ENCODE data around the gene RPS15.

Gene RPS15

DNA sequence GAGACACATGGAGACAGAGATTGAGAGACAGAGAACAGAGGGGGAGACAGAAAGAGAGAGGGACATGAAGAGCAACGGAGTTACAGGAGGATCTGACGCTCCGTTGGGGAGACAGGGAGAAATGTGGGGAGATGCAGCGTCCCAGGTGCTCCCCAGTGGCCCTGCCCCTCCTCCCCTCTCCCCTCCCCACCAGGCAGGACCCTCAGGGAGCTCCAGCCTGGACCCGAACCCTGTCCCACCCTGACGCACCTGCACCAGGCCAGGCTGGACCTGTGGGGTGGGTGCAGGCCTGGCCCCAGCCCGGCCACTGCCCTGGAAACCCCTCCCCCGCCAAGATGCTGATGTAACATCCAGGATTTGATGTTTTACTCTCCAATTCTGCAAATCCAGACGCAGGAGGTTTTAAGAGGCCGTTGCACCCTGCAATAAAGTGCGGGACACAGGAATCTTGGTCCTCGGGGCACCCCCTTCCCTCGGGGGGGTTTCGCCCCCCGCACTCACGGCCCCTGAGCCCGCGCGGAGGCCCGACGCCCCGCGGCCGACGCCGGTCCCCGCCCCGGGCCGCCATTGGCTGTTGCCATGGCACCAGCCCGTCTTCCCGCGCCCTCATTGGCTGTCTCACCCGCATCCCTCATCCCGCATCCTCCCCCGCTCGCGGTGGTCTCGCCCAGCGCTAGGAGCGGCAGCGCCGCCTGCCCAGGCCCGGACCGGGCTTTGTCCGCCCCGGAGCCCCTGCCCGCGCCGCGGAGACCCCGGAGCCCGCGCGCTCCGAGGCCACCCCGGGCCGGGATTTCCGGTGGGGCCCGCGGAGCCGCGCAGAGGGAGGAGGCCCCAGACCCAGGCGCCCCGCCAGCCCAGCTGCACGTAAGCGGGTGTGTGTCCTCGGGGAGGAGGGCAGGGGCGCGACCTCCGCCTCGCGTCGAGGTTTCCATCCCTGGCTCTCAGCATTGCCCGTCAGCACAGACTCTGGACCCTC, 11.6 kb downstream of the RPS15 start, which contains the start of gene APC2:
TSS of gene APC2 (plus strand) at position 655 of the 976 bp plus-strand sequence. CDS start 2,881 bp downstream, outside the sequence.
- no peak within 1 kb of the TSS for H3K4me3 ChIP-seq

DNA sequence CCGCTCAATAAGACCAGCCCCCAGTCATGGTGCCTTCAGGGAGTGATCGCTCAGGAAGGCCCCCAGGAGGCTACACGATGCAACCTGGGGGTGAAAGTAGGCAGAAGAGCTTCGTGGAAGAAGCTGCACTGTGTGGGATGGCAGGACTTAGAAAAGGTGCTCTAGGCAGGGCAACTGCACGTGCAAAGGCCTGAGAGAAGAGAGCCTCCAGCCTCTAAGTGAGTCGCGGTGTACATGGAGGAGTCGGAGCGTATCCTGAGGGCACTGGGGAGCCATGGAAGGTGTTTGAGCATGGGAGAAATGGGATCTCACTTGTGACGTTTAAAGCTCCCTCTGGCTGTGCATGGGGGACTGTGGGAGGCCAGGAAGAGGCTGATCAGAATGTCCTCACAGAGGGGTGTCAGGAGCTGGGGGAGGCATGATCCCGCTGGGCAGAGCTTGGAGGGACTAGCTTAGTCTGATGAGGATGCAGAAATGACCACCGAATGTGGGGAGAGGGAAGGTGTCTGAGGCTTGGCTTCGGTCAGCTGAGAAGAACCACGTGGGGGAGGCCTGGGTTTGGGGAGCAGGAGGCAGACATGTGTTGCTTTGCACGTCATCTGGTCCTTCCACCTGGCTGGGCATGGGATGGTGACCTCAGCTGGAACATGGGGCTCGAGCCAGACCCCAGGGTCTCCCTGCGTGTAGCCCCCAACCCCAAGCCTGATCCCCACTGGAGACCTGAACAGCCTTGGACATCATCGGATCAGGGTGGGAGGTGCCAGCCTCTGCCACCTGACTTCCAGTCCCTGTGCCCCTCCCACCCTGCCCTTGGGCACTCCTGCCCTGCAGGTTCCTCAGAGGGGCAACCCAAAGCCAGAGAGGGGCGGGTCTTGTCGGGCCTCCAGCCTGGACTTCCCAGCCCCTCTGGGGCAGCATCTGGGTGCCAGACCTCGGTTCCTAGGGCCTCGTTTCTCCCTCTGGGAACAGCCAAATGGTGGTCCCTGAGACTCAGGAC, 12.8 kb downstream of the RPS15 start:
- no peak for DNase-seq (ENCODE audit: low read depth, low spot score)
- TF ChIP-seq POLR2AphosphoS5 (IDR thresholded peaks at IDR 0.05; ENCODE audit: borderline replicate concordance, low read depth, low read length): no peak
- no peak for TF ChIP-seq EZH2 (IDR thresholded peaks at IDR 0.05)
- no peak for TF ChIP-seq FOXP2 (optimal IDR thresholded peaks at IDR 0.05; ENCODE audit: control extremely low read depth, extremely low read length, insufficient read depth)

More for the DNA sequence above, 11.6 kb downstream of the RPS15 start, which contains the start of gene APC2:
- no peaks in the 10 kb centered on the region for H3K36me3 ChIP-seq (ENCODE audit: insufficient read depth, low read length)
- TF ChIP-seq EZH2 (IDR thresholded peaks at IDR 0.05) (no peak), FOXP2 (optimal IDR thresholded peaks at IDR 0.05; ENCODE audit: control extremely low read depth, extremely low read length, insufficient read depth) (no peak), POLR2AphosphoS5 (IDR thresholded peaks at IDR 0.05; ENCODE audit: borderline replicate concordance, low read depth, low read length) (no peak)
- no peak within 1 kb of the TSS for H3K9ac ChIP-seq (ENCODE audit: insufficient read length)
- DNase-seq (ENCODE audit: low read depth, low spot score): no peak
- no peaks in the 10 kb centered on the region for H3K9me3 ChIP-seq (ENCODE audit: low read depth, low read length)
- H3K27ac ChIP-seq: no peak within 1 kb of the TSS

DNA sequence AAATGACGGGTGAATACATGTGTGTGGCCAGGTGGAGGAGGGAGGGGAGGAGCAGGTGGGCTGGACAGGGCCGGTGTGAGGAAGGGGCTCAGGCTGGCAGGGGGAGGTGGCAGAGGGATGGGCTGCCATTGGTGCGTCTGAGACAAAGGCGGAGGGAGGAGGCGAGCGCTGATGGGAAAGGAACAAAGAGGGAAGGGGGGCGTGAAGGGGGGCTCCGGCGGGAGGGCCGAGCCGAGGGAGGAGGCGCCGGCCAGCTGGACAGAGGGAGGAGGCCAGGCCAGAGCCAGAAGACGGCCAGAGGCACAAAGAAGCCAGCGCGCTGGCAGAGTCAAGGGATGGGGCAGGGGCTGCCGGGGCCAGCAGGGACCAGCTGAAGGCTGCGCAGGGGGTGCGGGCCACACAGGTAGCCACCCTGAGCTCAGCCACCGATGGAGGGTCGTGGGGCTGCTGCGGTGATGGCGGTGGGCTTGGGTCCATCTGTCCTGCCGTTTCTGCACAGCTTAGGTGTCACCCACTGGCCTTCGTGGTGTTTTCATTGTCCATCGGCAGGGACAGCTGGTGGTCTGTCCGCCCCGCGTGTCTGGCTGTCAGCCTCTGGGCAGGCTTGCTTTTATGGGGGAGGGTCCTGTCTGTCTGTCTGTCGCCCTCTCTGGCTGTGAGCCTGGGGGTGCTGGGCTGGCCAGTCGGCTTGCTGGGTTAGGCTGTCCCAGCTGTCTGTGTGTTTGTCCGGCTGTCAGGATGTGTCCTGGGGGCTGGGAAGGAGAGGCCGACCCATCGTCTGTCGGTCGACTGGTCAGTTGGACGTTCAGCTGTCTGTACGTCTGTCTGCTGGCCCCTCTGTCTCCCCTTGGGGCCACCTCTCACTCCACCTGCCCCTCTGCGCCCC, 14.0 kb downstream of the RPS15 start:
- Histone ChIP-seq H3K36me3 (ENCODE audit: insufficient read depth, low read length) (no peaks in the 10 kb centered on the region), H3K27ac (no peak overlapping the region), H3K9ac (ENCODE audit: insufficient read length) (no peak overlapping the region), H3K4me3 (no peak overlapping the region), H3K9me3 (ENCODE audit: low read depth, low read length) (no peaks in the 10 kb centered on the region)
- no peak for TF ChIP-seq FOXP2 (optimal IDR thresholded peaks at IDR 0.05; ENCODE audit: control extremely low read depth, extremely low read length, insufficient read depth)
- no peak for TF ChIP-seq POLR2AphosphoS5 (IDR thresholded peaks at IDR 0.05; ENCODE audit: borderline replicate concordance, low read depth, low read length)
- no peak for TF ChIP-seq EZH2 (IDR thresholded peaks at IDR 0.05)
- no peak for DNase-seq (ENCODE audit: low read depth, low spot score)

More for the DNA sequence above, 12.8 kb downstream of the RPS15 start:
- Histone ChIP-seq H3K4me3 (no peak overlapping the region), H3K9me3 (ENCODE audit: low read depth, low read length) (no peaks in the 10 kb centered on the region), H3K27ac (no peak overlapping the region), H3K36me3 (ENCODE audit: insufficient read depth, low read length) (no peaks in the 10 kb centered on the region), H3K9ac (ENCODE audit: insufficient read length) (no peak overlapping the region)

GRCh38 chr19:1452802-1453524, 14.8 kb downstream of the RPS15 start:
- Histone ChIP-seq H3K9me3 (ENCODE audit: low read depth, low read length) (no peaks in the 10 kb centered on the region), H3K36me3 (ENCODE audit: insufficient read depth, low read length) (no peaks in the 10 kb centered on the region), H3K27ac (no peak overlapping the region), H3K9ac (ENCODE audit: insufficient read length) (no peak overlapping the region), H3K4me3 (no peak overlapping the region)
- TF ChIP-seq POLR2AphosphoS5 (IDR thresholded peaks at IDR 0.05; ENCODE audit: borderline replicate concordance, low read depth, low read length) (no peak), FOXP2 (optimal IDR thresholded peaks at IDR 0.05; ENCODE audit: control extremely low read depth, extremely low read length, insufficient read depth) (no peak), EZH2 (IDR thresholded peaks at IDR 0.05) (no peak)
- DNase-seq (ENCODE audit: low read depth, low spot score): no peak

DNA sequence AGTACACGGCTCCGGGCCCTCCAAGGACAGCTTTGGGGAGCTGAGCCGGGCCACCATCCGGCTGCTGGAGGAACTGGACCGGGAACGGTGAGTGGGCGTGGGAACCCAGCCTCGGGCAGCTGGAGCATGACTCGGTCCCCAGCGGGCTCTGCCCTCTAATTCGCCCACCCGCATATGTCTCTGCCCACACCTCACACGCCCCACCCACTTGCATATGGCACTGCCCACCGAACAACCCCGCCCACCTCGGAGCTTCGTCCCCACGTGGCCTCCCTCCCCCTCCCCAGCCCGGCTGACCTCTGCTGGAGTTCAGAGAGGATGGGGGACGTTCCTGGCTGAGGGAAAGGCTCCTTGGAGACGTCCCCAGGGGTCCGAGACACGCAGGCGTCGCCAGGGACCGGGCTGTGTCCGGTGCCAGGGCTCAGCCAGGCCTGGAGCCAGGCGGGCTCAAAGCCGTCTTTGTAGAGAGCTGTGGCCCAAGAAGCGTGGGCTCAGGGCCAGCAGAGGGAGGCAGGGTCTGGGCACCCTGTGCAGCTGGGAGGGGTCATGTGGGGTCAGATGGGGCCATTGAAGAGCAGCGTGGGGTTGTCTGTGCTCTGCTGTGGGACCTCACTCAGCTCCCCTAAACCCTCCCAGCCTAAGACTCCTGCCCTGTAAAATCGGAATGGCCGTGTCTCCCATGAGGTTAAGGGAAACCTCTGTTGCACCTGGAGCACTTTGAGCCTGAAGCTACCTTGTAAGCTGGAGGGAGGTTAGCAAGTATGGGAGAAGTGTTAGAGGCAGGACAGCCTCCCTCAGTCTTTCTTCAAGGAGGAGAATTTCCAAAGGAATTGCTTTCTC, 15.5 kb downstream of the RPS15 start:
- Histone ChIP-seq H3K9me3 (ENCODE audit: low read depth, low read length) (no peaks in the 10 kb centered on the region), H3K4me3 (0 out of 2 replicates have a peak overlapping the region, but pooled peaks have one; percentile 22), H3K9ac (ENCODE audit: insufficient read length) (no peak overlapping the region), H3K36me3 (ENCODE audit: insufficient read depth, low read length) (no peaks in the 10 kb centered on the region), H3K27ac (no peak overlapping the region)
- DNase-seq (ENCODE audit: low read depth, low spot score): no peak
- TF ChIP-seq FOXP2 (optimal IDR thresholded peaks at IDR 0.05; ENCODE audit: control extremely low read depth, extremely low read length, insufficient read depth) (no peak), POLR2AphosphoS5 (IDR thresholded peaks at IDR 0.05; ENCODE audit: borderline replicate concordance, low read depth, low read length) (no peak), EZH2 (IDR thresholded peaks at IDR 0.05) (no peak)

- no peaks in the 10 kb centered on the region for H3K36me3 ChIP-seq (ENCODE audit: insufficient read depth, low read length)
- H3K9ac ChIP-seq (ENCODE audit: insufficient read length): no peak overlapping the region
- H3K27ac ChIP-seq: no peak overlapping the region
- no peaks in the 10 kb centered on the region for H3K9me3 ChIP-seq (ENCODE audit: low read depth, low read length)
- TF ChIP-seq FOXP2 (optimal IDR thresholded peaks at IDR 0.05; ENCODE audit: control extremely low read depth, extremely low read length, insufficient read depth) (no peak), POLR2AphosphoS5 (IDR thresholded peaks at IDR 0.05; ENCODE audit: borderline replicate concordance, low read depth, low read length) (no peak), EZH2 (IDR thresholded peaks at IDR 0.05) (no peak)
- no peak for DNase-seq (ENCODE audit: low read depth, low spot score)
- peak overlapping the region; percentile 18; the same call in 1 of the 2 replicates for H3K4me3 ChIP-seq
Measured at GRCh38 chr19:1455002-1455335, 16.8 kb downstream of the RPS15 start.

All from SK-N-MC (cell line).